ENCODE measurements around the gene MID1.

MID1 gene

GRCh38 chrX:10620121-10620699 lies at the start of gene MID1:
TSS of gene MID1 (minus strand) at chrX:10620585. CDS start at chrX:10567547, 53,038 bp downstream.
- no peak within 1 kb of the TSS for H3K4me3 ChIP-seq (ENCODE audit: low read depth, low read length)
- DNase-seq (ENCODE audit: low read depth), result no peak
- TF ChIP-seq MYC (IDR thresholded peaks at IDR 0.05; ENCODE audit: low read depth, low read length) (no peak), POLR2A (IDR thresholded peaks at IDR 0.05; ENCODE audit: extremely low read depth, insufficient read length) (no peak), MAX (IDR thresholded peaks at IDR 0.05; ENCODE audit: low read depth, low read length) (no peak), CTCF (IDR thresholded peaks at IDR 0.05; ENCODE audit: low read depth, low read length) (no peak)

GRCh38 chrX:10667143-10667542 lies 46.8 kb upstream of the MID1 start:
- TF ChIP-seq CTCF (IDR thresholded peaks at IDR 0.05; ENCODE audit: low read depth, low read length), result no peak
- TF ChIP-seq MYC (IDR thresholded peaks at IDR 0.05; ENCODE audit: low read depth, low read length), result no peak
- no peak for TF ChIP-seq POLR2A (IDR thresholded peaks at IDR 0.05; ENCODE audit: extremely low read depth, insufficient read length)
- no peak for TF ChIP-seq MAX (IDR thresholded peaks at IDR 0.05; ENCODE audit: low read depth, low read length)
- H3K4me3 ChIP-seq (ENCODE audit: low read depth, low read length), result no peak overlapping the region
- no peak for DNase-seq (ENCODE audit: low read depth)

- DNase-seq (ENCODE audit: low read depth), result no peak
- H3K4me3 ChIP-seq (ENCODE audit: low read depth, low read length), result no peak overlapping the region
- TF ChIP-seq MAX (IDR thresholded peaks at IDR 0.05; ENCODE audit: low read depth, low read length), result no peak
- no peak for TF ChIP-seq POLR2A (IDR thresholded peaks at IDR 0.05; ENCODE audit: extremely low read depth, insufficient read length)
- no peak for TF ChIP-seq CTCF (IDR thresholded peaks at IDR 0.05; ENCODE audit: low read depth, low read length)
- no peak for TF ChIP-seq MYC (IDR thresholded peaks at IDR 0.05; ENCODE audit: low read depth, low read length)
Observed at GRCh38 chrX:10666102-10666501, 45.7 kb upstream of the MID1 start.

GRCh38 chrX:10665681-10666080 lies 45.3 kb upstream of the MID1 start:
- no peak overlapping the region for H3K4me3 ChIP-seq (ENCODE audit: low read depth, low read length)
- no peak for TF ChIP-seq MYC (IDR thresholded peaks at IDR 0.05; ENCODE audit: low read depth, low read length)
- TF ChIP-seq POLR2A (IDR thresholded peaks at IDR 0.05; ENCODE audit: extremely low read depth, insufficient read length), result no peak
- no peak for DNase-seq (ENCODE audit: low read depth)

- H3K4me3 ChIP-seq (ENCODE audit: low read depth, low read length), result no peak overlapping the region
- TF ChIP-seq MAX (IDR thresholded peaks at IDR 0.05; ENCODE audit: low read depth, low read length) (no peak), POLR2A (IDR thresholded peaks at IDR 0.05; ENCODE audit: extremely low read depth, insufficient read length) (no peak), CTCF (IDR thresholded peaks at IDR 0.05; ENCODE audit: low read depth, low read length) (no peak), MYC (IDR thresholded peaks at IDR 0.05; ENCODE audit: low read depth, low read length) (no peak)
- no peak for DNase-seq (ENCODE audit: low read depth)
Observed at GRCh38 chrX:10660171-10660570, 39.8 kb upstream of the MID1 start.

- TF ChIP-seq CTCF (IDR thresholded peaks at IDR 0.05; ENCODE audit: low read depth, low read length) (no peak), MAX (IDR thresholded peaks at IDR 0.05; ENCODE audit: low read depth, low read length) (no peak), POLR2A (IDR thresholded peaks at IDR 0.05; ENCODE audit: extremely low read depth, insufficient read length) (no peak), MYC (IDR thresholded peaks at IDR 0.05; ENCODE audit: low read depth, low read length) (no peak)
- DNase-seq (ENCODE audit: low read depth), result no peak
- no peak overlapping the region for H3K4me3 ChIP-seq (ENCODE audit: low read depth, low read length)
Observed at GRCh38 chrX:10656214-10656613, 35.8 kb upstream of the MID1 start.

Measured in NB4 (cell line).